ENCODE measurements around the gene SAMD13.
"Not testable (repeated sequence)": the region's sequence is repeated elsewhere in the genome, so short reads cannot be mapped to it uniquely, and the experiment has no call there.

The SAMD13 gene

GRCh38 chr1:84283381-84283780, 18.1 kb upstream of the SAMD13 start:
- no peak for DNase-seq (ENCODE audit: low read depth in 4 of 4, low spot score in 1 of 4)

GRCh38 chr1:84286071-84286470, 15.4 kb upstream of the SAMD13 start:
- DNase-seq (ENCODE audit: low read depth in 4 of 4, low spot score in 1 of 4), result no peak

GRCh38 chr1:84287389-84287788, 14.1 kb upstream of the SAMD13 start:
- DNase-seq (ENCODE audit: low read depth in 4 of 4, low spot score in 1 of 4), result not testable (repeated sequence)

GRCh38 chr1:84289169-84289785, 12.2 kb upstream of the SAMD13 start:
- DNase-seq (ENCODE audit: low read depth in 4 of 4, low spot score in 1 of 4), result no peak

DNA sequence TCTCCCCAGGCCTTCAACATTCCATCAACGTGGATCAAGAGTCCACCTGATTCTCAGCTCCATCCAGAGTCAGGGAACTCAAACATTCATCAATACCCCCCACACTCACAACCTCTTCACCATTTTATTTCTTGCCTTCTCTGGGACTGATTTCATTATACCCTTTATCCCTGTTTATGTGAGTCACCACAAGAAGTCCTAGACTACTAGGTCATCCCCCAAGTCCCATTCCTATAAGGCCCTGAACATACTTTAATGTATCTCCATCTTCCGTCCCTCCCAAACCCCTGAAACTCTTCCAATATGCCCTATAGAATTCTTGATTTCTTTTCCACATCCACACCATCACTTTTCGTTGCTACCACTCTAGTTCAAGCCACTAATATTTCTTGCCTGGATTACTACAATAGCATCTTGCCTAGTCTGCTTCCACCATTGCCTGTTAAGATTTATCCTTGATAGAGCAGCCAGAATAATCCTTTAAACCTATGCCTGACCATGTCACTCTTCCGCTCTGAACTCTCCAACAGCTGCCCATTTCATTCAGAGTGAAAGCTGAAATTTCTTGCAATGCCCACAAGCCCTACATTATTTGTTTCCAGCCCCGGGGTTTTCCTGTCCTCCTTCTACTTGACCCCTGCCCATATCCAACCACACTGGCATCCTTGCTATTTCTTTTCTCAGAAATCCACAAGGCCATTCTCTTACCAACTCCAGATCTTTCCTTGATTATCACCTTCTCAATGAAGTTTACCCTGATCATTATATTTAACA, 9.4 kb upstream of the SAMD13 start:
- no peak for DNase-seq (ENCODE audit: low read depth in 4 of 4, low spot score in 1 of 4)

DNA sequence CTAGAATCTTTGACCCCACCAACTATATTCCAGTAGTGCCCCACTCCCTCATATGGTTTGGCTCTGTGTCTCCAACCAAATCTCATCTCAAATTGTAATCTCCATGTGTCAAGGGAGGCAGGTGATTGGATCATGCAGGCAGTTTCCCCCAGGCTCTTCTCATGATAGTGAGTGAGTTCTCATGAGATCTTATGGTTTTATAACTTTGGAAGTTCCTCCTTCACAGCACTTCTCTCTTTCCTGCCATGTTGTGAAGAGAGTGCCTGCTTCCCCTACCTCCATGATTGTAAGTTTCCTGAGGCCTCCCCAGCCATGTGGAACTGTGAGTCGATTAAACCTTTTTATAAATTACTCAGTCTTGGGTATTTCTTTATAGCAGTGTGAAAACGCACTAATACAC, 7.7 kb upstream of the SAMD13 start:
- no peak for DNase-seq (ENCODE audit: low read depth in 4 of 4, low spot score in 1 of 4)

- DNase-seq (ENCODE audit: low read depth in 4 of 4, low spot score in 1 of 4), result no peak
These were observed 6.8 kb upstream of the SAMD13 start for GRCh38 chr1:84294751-84295150.

- DNase-seq (ENCODE audit: low read depth in 4 of 4, low spot score in 1 of 4), result no peak
These were observed 3.8 kb upstream of the SAMD13 start for GRCh38 chr1:84297546-84298244.

DNA sequence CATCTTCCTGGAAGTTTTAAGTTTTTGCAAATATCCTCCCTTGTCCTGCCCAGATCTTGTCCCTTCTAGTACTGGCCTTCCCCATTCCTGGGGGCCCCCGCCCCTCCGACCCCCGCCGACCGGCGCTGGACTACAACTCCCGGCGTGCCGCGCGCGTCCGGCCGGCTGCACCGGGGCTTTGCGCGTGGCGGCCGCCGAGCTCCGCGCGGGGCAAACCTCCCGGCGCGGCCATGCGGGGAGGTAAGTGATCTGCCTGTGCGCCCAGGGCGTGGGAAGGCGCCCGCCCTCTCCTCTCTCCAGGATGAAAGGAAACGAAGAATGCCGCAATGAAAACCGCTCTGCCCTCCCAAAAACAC, 3.2 kb upstream of the SAMD13 start:
- DNase-seq (ENCODE audit: low read depth in 4 of 4, low spot score in 1 of 4), result peak; percentile 1 to 35 (median 18)

GRCh38 chr1:84298684-84299535, 2.6 kb upstream of the SAMD13 start:
- DNase-seq (ENCODE audit: low read depth in 4 of 4, low spot score in 1 of 4), result peak in 3 of 4 experiments; percentile 4 to 17 (median 12)

- no peak for DNase-seq (ENCODE audit: low read depth in 4 of 4, low spot score in 1 of 4)
These were observed 1.9 kb upstream of the SAMD13 start for GRCh38 chr1:84299536-84300170.

DNA sequence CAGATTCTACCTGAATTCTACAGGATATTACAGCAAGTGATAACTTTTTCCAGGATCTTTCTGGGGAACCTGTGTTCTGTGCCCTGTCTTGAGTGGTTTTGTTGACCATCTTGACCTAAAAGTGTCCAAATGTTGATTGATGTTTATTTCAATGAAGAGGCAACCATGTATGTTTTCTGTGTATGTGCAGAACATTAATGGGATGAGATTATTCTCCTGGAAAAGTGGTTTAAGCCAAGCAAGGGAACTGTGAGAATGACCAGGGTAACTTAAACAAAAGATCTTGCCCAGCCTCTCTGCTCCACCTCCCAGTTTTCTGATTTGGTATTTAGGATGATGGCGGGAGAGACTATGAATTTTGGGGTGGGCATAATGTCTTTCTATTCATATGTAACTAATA, 1.0 kb upstream of the SAMD13 start:
- DNase-seq (ENCODE audit: low read depth in 4 of 4, low spot score in 1 of 4), result no peak

DNA sequence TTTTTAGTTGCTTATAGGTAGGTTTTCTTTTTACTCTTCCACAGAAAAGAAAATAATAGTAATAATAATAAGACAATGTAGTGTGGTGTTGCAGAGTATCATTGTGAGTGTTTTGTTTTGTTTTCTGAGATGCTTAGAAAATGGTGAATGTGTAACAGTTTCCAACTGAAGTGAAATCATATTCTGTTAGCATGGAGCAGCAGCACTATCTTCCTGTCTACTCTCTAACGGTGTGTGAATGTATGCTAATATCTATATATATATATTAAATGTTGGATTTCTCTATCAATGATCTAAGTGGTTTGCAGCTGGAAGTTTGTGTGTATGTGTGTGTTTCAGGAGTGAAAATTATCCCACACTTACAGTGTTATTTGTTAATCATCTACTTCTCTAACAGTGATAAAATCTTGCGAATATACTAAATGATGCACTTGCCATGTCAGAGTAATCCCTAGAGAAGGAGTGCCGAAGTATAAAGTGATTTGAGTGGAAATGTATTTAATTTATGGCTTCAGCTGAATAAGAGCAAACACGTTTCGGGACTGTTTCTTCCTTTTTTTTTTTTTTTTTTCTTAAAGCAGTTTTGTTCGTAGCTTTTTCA, 377 bp downstream of the SAMD13 start:
- DNase-seq (ENCODE audit: low read depth in 4 of 4, low spot score in 1 of 4), result no peak

DNA sequence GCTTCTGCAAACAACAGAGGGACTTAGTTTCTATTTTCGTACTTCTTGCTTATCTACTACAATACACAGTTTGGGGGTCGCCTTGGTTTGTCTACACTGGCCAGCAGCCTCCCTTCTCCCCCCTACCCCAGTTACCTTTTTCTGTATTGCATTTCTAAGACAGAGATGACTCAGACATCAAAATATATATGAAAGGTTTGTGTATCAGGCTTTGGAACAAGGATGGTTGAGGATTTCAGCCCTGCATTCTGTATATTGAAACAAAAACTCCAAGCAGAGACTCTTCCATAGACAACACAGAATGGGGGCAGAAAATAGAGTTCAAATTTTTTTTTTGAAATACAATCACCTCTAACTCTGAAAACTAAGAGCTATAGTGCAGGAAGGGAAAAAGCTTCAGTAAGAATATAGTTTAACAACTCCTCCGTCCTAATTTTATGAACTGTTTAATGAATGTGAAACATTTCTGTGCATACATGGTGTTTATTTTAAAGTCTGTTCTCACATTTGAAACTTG, 1.9 kb downstream of the SAMD13 start:
- no peak for DNase-seq (ENCODE audit: low read depth in 4 of 4, low spot score in 1 of 4)

DNA sequence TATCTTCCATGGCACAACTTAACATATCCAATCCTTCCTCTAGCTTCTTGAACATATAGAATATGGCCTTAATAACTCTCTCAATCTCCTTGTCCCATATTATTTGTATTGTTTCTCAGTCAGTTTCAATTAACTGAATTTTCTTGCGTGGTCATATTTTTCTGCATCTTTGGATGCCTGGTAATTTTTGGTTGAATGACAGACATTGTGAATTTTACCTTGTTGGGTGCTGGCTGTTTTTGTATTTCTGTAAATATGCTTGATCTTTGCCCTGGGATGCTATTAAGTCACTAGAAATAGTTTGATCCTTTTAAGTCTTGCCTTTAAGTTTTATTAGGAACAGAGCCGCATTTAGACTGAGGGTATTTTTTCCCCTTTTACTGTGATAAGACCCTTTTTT, 5.9 kb downstream of the SAMD13 start:
- DNase-seq (ENCODE audit: low read depth in 4 of 4, low spot score in 1 of 4), result no peak

DNA sequence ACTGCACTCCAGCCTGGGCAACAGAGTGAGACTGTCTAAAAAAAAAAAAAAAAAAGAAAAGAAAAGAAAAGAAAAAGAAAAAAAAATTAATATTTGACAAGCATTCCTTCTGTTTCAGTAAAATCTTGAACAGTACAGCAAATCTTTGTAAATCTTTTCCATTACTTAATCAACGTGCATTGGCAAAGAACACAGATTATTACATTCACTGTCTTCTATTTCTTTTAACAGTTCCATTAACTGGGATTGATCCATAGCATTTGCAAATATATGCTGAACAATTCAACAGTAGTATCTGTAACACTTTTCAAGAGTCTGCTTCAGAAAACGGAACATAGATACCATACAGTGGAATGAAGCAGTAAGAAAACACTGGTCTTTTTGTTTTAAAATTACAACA, 9.8 kb downstream of the SAMD13 start:
- DNase-seq (ENCODE audit: low read depth in 4 of 4, low spot score in 1 of 4), result no peak

DNA sequence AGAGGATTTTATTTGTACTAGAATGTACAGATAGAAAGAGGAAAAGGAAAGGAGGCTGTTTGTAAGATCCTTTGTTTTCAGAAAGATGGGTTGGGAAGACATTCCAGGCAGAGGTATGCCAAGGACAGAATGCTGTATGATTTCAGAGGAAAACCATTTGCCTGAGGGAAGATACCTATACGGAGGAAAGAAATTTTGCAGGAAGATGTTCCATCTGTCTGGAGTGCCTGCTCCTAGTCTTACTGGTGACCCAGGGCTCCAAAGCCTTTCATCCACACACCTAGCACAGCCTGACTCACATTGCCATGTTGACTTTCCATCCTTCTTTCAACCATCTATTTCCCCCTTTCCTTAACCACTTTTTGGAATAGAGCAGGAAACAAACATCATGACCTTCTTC, 18.2 kb downstream of the SAMD13 start:
- DNase-seq (ENCODE audit: low read depth in 4 of 4, low spot score in 1 of 4), result no peak

GRCh38 chr1:84327830-84328229, 26.3 kb downstream of the SAMD13 start:
- no peak for DNase-seq (ENCODE audit: low read depth in 4 of 4, low spot score in 1 of 4)

- no peak for DNase-seq (ENCODE audit: low read depth in 4 of 4, low spot score in 1 of 4)
These were observed 28.8 kb downstream of the SAMD13 start for GRCh38 chr1:84330125-84330984.
